Skeletal muscle tissue (tissue), 4 donors: ENCODE measurements around the gene DUSP11. TPM values are rescaled to one million over a fixed set of nuclear protein-coding genes. Genes with fewer than 3 reads are reported as not detected.
"Not testable (repeated sequence)": the region's sequence is repeated elsewhere in the genome, so short reads cannot be mapped to it uniquely, and the experiment has no call there.

ENCODE experiments used
- H3K27ac ChIP-seq: one replicate; pipeline ENCODE4 v1.7.0; 2013; ENCODE audit warnings: mild to moderate bottlenecking, low read depth, low read length, inconsistent platforms
- H3K27me3 ChIP-seq, 3 donors: one replicate each; pipeline ENCODE4 v1.7.0; 2013; ENCODE audit warnings: low read length in 3 of 3; ENCODE audit not compliant: control insufficient read depth in 3 of 3, insufficient read depth in 3 of 3
- H3K36me3 ChIP-seq, 3 donors: one replicate each; pipeline ENCODE4 v1.7.0; 2013; ENCODE audit warnings: low read length in 3 of 3; ENCODE audit not compliant: control insufficient read depth in 3 of 3, insufficient read depth in 3 of 3
- H3K4me1 ChIP-seq, 3 donors: one replicate each; pipeline ENCODE4 v1.7.0; 2013; ENCODE audit warnings: low read length in 3 of 3, mild to moderate bottlenecking in 3 of 3; ENCODE audit not compliant: control insufficient read depth in 3 of 3, insufficient read depth in 3 of 3
- H3K4me3 ChIP-seq, 3 donors: one replicate each; pipeline ENCODE4 v1.7.0; 2013; ENCODE audit warnings: low read length in 3 of 3
- H3K9ac ChIP-seq, 3 donors: one replicate each; pipeline ENCODE4 v1.7.0; 2013; ENCODE audit warnings: low read length in 3 of 3, mild to moderate bottlenecking in 3 of 3, moderate library complexity in 2 of 3, low read depth in 1 of 3
- H3K9me3 ChIP-seq, 3 donors: one replicate each; pipeline ENCODE4 v1.7.0; 2013; ENCODE audit warnings: low read length in 3 of 3; ENCODE audit not compliant: control insufficient read depth in 3 of 3
- total RNA-seq: library from RNA; depleted of rRNA; stranded (reverse); fragments of >200 nt; gene quantifications from one replicate; pipeline ENCODE4 v1.2.3, GENCODE V29; 2014
- donor health status: Osteomylitis.

DUSP11 gene
- total RNA-seq, 1 donor from 2014 or later: 28.2 TPM

GRCh38 chr2:73754332-73754731, 25.6 kb downstream of the DUSP11 start:
- H3K9ac ChIP-seq, H3K27me3 ChIP-seq, H3K4me3 ChIP-seq, H3K27ac ChIP-seq, H3K9me3 ChIP-seq, H3K4me1 ChIP-seq: not testable (repeated sequence)
- peaks cover 13 to 19% (median 17%) of the 10 kb centered on the region in 3 donors for H3K36me3 ChIP-seq

- H3K36me3 ChIP-seq: peaks cover 14 to 26% (median 16%) of the 10 kb centered on the region in 3 donors
- no peak overlapping the region for H3K27ac ChIP-seq
- no peaks in the 10 kb centered on the region for H3K9me3 ChIP-seq
- no peaks in the 10 kb centered on the region for H3K27me3 ChIP-seq
- no peaks in the 10 kb centered on the region for H3K4me1 ChIP-seq
- H3K4me3 ChIP-seq: no peak overlapping the region
- H3K9ac ChIP-seq: no peak overlapping the region
Observed at GRCh38 chr2:73749314-73749713, 30.6 kb downstream of the DUSP11 start.

- Histone ChIP-seq H3K36me3 (peaks cover 11 to 27% (median 13%) of the 10 kb centered on the region in 3 donors), H3K9me3 (no peaks in the 10 kb centered on the region), H3K4me3 (no peak overlapping the region), H3K4me1 (no peaks in the 10 kb centered on the region), H3K27ac (no peak overlapping the region), H3K27me3 (no peaks in the 10 kb centered on the region), H3K9ac (no peak overlapping the region)
Observed at GRCh38 chr2:73746877-73747208, 33.1 kb downstream of the DUSP11 start.

GRCh38 chr2:73746015-73746876, 33.7 kb downstream of the DUSP11 start:
- H3K4me3 ChIP-seq: no peak overlapping the region
- no peak overlapping the region for H3K9ac ChIP-seq
- H3K36me3 ChIP-seq: peaks cover 15 to 25% (median 16%) of the 10 kb centered on the region in 3 donors
- H3K4me1 ChIP-seq: no peaks in the 10 kb centered on the region
- H3K9me3 ChIP-seq: no peaks in the 10 kb centered on the region
- no peaks in the 10 kb centered on the region for H3K27me3 ChIP-seq
- no peak overlapping the region for H3K27ac ChIP-seq

GRCh38 chr2:73740767-73741166, 39.1 kb downstream of the DUSP11 start:
- Histone ChIP-seq H3K9ac (no peak overlapping the region), H3K4me3 (no peak overlapping the region), H3K9me3 (peaks cover 0 to 3% (median 0%) of the 10 kb centered on the region in 3 donors), H3K27me3 (no peaks in the 10 kb centered on the region), H3K4me1 (peaks cover 6 to 12% (median 11%) of the 10 kb centered on the region in 3 donors), H3K36me3 (peaks cover 11 to 15% (median 13%) of the 10 kb centered on the region in 3 donors), H3K27ac (no peak overlapping the region)

- Histone ChIP-seq H3K4me3 (no peak overlapping the region), H3K4me1 (peaks cover 6 to 13% (median 11%) of the 10 kb centered on the region in 3 donors), H3K27me3 (no peaks in the 10 kb centered on the region), H3K9ac (no peak overlapping the region), H3K36me3 (peaks cover 7 to 15% (median 11%) of the 10 kb centered on the region in 3 donors), H3K9me3 (peaks cover 0 to 3% (median 0%) of the 10 kb centered on the region in 3 donors), H3K27ac (no peak overlapping the region)
Observed at GRCh38 chr2:73739101-73739500, 40.8 kb downstream of the DUSP11 start.

GRCh38 chr2:73736855-73737779, 42.8 kb downstream of the DUSP11 start, which contains the start of gene TPRKB:
TSS of gene TPRKB (minus strand) at chr2:73737345. CDS start at chr2:73734569, 2,776 bp downstream.
- peaks cover 6 to 13% (median 11%) of the 10 kb centered on the region in 3 donors for H3K4me1 ChIP-seq
- H3K27me3 ChIP-seq: no peaks in the 10 kb centered on the region
- H3K4me3 ChIP-seq: peak within 1 kb of the TSS; percentile 92 to 100 (median 99)
- peaks cover 7 to 28% (median 11%) of the 10 kb centered on the region in 3 donors for H3K36me3 ChIP-seq
- H3K27ac ChIP-seq: peak within 1 kb of the TSS; percentile 81
- peak within 1 kb of the TSS; percentile 89 to 94 (median 91) for H3K9ac ChIP-seq
- H3K9me3 ChIP-seq: peaks cover 0 to 3% (median 0%) of the 10 kb centered on the region in 3 donors

- Histone ChIP-seq H3K36me3 (peaks cover 6 to 28% (median 13%) of the 10 kb centered on the region in 3 donors), H3K27me3 (no peaks in the 10 kb centered on the region), H3K4me1 (peaks cover 6 to 15% (median 11%) of the 10 kb centered on the region in 3 donors), H3K4me3 (peak overlapping the region; percentile 92 to 100 (median 99)), H3K9ac (peak overlapping the region; percentile 89 to 94 (median 91)), H3K9me3 (peaks cover 0 to 3% (median 0%) of the 10 kb centered on the region in 3 donors), H3K27ac (peak overlapping the region; percentile 81)
Observed at GRCh38 chr2:73736378-73736777, 43.5 kb downstream of the DUSP11 start.

GRCh38 chr2:73730810-73731209, 49.1 kb downstream of the DUSP11 start:
- no peak overlapping the region for H3K4me3 ChIP-seq
- H3K27ac ChIP-seq: no peak overlapping the region
- peaks cover 11 to 40% (median 21%) of the 10 kb centered on the region in 3 donors for H3K36me3 ChIP-seq
- H3K4me1 ChIP-seq: peaks cover 6 to 11% (median 6%) of the 10 kb centered on the region in 3 donors
- H3K9ac ChIP-seq: peak overlapping the region in 1 of 3 donors; percentile 23
- H3K27me3 ChIP-seq: no peaks in the 10 kb centered on the region
- H3K9me3 ChIP-seq: no peaks in the 10 kb centered on the region
